ENCODE data around the gene RBL1.
A peak's percentile ranks its signal among the peaks of the same experiment; 100 is the strongest.

RBL1 gene

GRCh38 chr20:36957875-36958667 lies 137.7 kb downstream of the RBL1 start:
- Mint-ChIP-seq H3K9me3 (peaks cover 28% of the 10 kb centered on the region), H3K36me3 (ENCODE audit: low read depth) (peaks cover 6% of the 10 kb centered on the region), H3K27ac (no peak overlapping the region), H3K4me1 (peaks cover 27% of the 10 kb centered on the region), H3K27me3 (ENCODE audit: low read depth, poor library complexity) (no peaks in the 10 kb centered on the region), H3K4me3 (no peak overlapping the region)
- no peak for DNase-seq
- TF ChIP-seq CTCF (IDR thresholded peaks at IDR 0.05): no peak

- H3K4me1 Mint-ChIP-seq: peaks cover 30% of the 10 kb centered on the region
- no peak overlapping the region for H3K4me3 Mint-ChIP-seq
- TF ChIP-seq CTCF (IDR thresholded peaks at IDR 0.05): no peak
- H3K27me3 Mint-ChIP-seq (ENCODE audit: low read depth, poor library complexity): no peaks in the 10 kb centered on the region
- H3K9me3 Mint-ChIP-seq: peaks cover 14% of the 10 kb centered on the region
- DNase-seq: no peak
- H3K27ac Mint-ChIP-seq: no peak overlapping the region
- H3K36me3 Mint-ChIP-seq (ENCODE audit: low read depth): no peaks in the 10 kb centered on the region
Measured at GRCh38 chr20:36956674-36957073, 139.1 kb downstream of the RBL1 start.

- no peak for TF ChIP-seq CTCF (IDR thresholded peaks at IDR 0.05)
- no peak overlapping the region for H3K27ac Mint-ChIP-seq
- H3K4me3 Mint-ChIP-seq: no peak overlapping the region
- H3K4me1 Mint-ChIP-seq: peaks cover 33% of the 10 kb centered on the region
- H3K27me3 Mint-ChIP-seq (ENCODE audit: low read depth, poor library complexity): peaks cover 6% of the 10 kb centered on the region
- H3K36me3 Mint-ChIP-seq (ENCODE audit: low read depth): no peaks in the 10 kb centered on the region
- H3K9me3 Mint-ChIP-seq: peaks cover 10% of the 10 kb centered on the region
- DNase-seq: no peak
Measured at GRCh38 chr20:36956016-36956415, 139.8 kb downstream of the RBL1 start.

GRCh38 chr20:36951979-36952738 lies 143.6 kb downstream of the RBL1 start:
- no peak for TF ChIP-seq CTCF (IDR thresholded peaks at IDR 0.05)
- Mint-ChIP-seq H3K36me3 (ENCODE audit: low read depth) (no peaks in the 10 kb centered on the region), H3K4me3 (peak overlapping the region; percentile 93), H3K27me3 (ENCODE audit: low read depth, poor library complexity) (peaks cover 41% of the 10 kb centered on the region), H3K9me3 (peaks cover under 1% of the 10 kb centered on the region), H3K4me1 (peaks cover 32% of the 10 kb centered on the region), H3K27ac (peak overlapping the region; percentile 75)
- DNase-seq: no peak

- no peak for TF ChIP-seq CTCF (IDR thresholded peaks at IDR 0.05)
- Mint-ChIP-seq H3K4me3 (peak within 1 kb of the TSS; percentile 93), H3K4me1 (peaks cover 35% of the 10 kb centered on the region), H3K27me3 (ENCODE audit: low read depth, poor library complexity) (peaks cover 49% of the 10 kb centered on the region), H3K36me3 (ENCODE audit: low read depth) (no peaks in the 10 kb centered on the region), H3K27ac (peak within 1 kb of the TSS; percentile 75), H3K9me3 (peaks cover 3% of the 10 kb centered on the region)
- peak; percentile 93 for DNase-seq
Measured at GRCh38 chr20:36951198-36951978, 144.4 kb downstream of the RBL1 start, which contains the start of gene SAMHD1. TSS of gene SAMHD1 (minus strand) at chr20:36951708. CDS start at chr20:36951643, 65 bp downstream.

All from nephron progenitor cell (in vitro differentiated cells).